Activated CD4-positive, alpha-beta memory T cell treated with anti-CD3 and anti-CD28 coated beads for 36 hours (primary cell): ENCODE data around the gene LMNTD1. TPM values are rescaled to one million over a fixed set of nuclear protein-coding genes. Genes with fewer than 3 reads are reported as not detected.

Source experiments
- CTCF ChIA-PET: fragments of 350-600 bp; sonication (Branson Sonifier 250); formaldehyde crosslinking; loops from one replicate; lab custom pipeline; 2021; ENCODE audit warnings: antibody characterized with exemption, inconsistent platforms; lab: Charles Lee
- POLR2A ChIA-PET: fragments of 350-600 bp; sonication (Branson Sonifier 250); formaldehyde crosslinking; loops from one replicate; lab custom pipeline; 2021; ENCODE audit warnings: antibody characterized with exemption; lab: Charles Lee
- DNase-seq: peaks from one replicate; pipeline ENCODE4 v3.0.0-alpha.2; 2020
- H3K27ac Mint-ChIP-seq: one replicate; pipeline ENCODE4 v1.8.0; 2021; ENCODE audit warnings: mixed read lengths
- H3K27me3 Mint-ChIP-seq: one replicate; pipeline ENCODE4 v1.8.0; 2021; ENCODE audit warnings: mixed read lengths
- H3K36me3 Mint-ChIP-seq: one replicate; pipeline ENCODE4 v1.8.0; 2021; ENCODE audit warnings: mixed read lengths
- H3K4me1 Mint-ChIP-seq: one replicate; pipeline ENCODE4 v1.8.0; 2021; ENCODE audit warnings: low read depth, mixed read lengths
- H3K4me3 Mint-ChIP-seq: one replicate; pipeline ENCODE4 v1.8.0; 2021; ENCODE audit warnings: mild to moderate bottlenecking, mixed read lengths
- H3K9me3 Mint-ChIP-seq: one replicate; pipeline ENCODE4 v1.8.0; 2021; ENCODE audit warnings: mixed read lengths
- intact Hi-C: fragments of 100-400 bp; cut with micrococcal nuclease; formaldehyde crosslinking; loops from one replicate; pipeline ENCODE4 v1.15.1; 2023
- total RNA-seq, 2 experiments: library from RNA; stranded (reverse); gene quantifications; one replicate each; pipeline ENCODE4 v1.2.3, GENCODE V29; 2021

LMNTD1 gene
- total RNA-seq, 2 experiments from 2014 or later = not detected

GRCh38 chr12:25581067-25581466 is 28.0 kb upstream of the LMNTD1 start:
- Mint-ChIP-seq H3K36me3 (no peaks in the 10 kb centered on the region), H3K4me3 (no peak overlapping the region), H3K4me1 (no peaks in the 10 kb centered on the region), H3K9me3 (peaks cover 2% of the 10 kb centered on the region), H3K27me3 (no peaks in the 10 kb centered on the region), H3K27ac (no peak overlapping the region)
- ChIA-PET CTCF (no interaction called here), POLR2A (no interaction called here)
- intact Hi-C loops = no loop called here
- no peak for DNase-seq

DNA sequence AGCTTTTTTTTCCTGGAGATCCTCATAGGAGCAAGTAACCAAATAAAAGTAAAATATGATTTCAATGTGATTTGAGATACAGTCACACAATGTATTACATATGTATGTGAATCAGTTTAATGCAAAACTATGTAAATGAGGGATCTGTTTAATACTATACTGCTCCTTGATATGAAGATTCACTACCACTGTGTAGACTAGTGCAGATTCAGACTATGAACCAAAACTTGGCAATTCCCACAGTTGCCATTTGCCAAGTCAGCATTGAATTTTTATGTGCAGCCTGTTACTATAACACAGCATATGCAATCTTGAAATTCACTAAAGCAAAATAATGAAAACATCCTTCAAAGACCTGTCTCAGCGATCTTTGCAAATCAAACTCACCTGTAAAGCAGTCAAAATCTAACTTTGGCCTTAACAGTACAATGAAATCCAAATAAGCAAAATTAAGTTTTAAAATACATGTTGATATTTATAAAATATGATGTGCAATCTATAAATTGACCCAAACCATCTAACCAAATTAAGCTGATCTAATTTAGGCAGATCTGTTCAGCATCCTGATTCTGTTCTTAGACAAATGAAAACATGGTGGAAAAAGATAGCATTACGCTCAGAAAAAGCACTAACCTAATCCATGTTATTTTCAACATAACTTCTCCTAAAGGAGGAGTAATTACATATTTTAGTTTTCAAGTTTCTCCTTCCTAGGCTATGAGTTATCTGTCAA is 25.5 kb upstream of the LMNTD1 start:
- H3K9me3 Mint-ChIP-seq = peaks cover 2% of the 10 kb centered on the region
- H3K4me1 Mint-ChIP-seq = no peaks in the 10 kb centered on the region

DNA sequence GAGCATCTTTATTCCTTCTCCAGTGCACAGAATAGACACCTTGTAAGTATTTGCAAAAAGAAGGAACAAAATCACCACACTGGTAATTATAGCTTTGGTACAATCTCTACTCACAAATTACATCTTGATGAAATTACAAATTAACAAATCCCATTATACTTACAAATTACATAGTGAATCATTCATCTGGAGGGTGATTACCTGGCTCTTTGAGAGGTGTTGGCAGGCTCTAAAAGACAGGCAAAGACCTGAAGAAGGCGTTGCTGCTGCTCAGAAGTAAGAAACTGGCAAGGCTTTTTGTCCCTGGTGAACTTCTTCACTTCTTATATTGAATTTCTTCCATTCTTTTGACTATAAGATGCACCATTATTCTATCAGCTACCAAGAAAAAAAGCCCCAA is 21.7 kb upstream of the LMNTD1 start:
- ChIA-PET POLR2A (no interaction called here), CTCF (interaction anchor here (0.7 kb wide), 1 partner anchor 160 kb away, joined by 3 read pairs; no protein-coding TSS in a partner anchor)
- Mint-ChIP-seq H3K27ac (no peak overlapping the region), H3K27me3 (no peaks in the 10 kb centered on the region), H3K4me3 (no peak overlapping the region), H3K4me1 (no peaks in the 10 kb centered on the region), H3K9me3 (peaks cover 2% of the 10 kb centered on the region), H3K36me3 (no peaks in the 10 kb centered on the region)
- intact Hi-C loops = no loop called here
- no peak for DNase-seq

More for the DNA sequence above, 25.5 kb upstream of the LMNTD1 start:
- Mint-ChIP-seq H3K36me3 (no peaks in the 10 kb centered on the region), H3K4me3 (no peak overlapping the region), H3K27ac (no peak overlapping the region), H3K27me3 (no peaks in the 10 kb centered on the region)
- CTCF ChIA-PET = no interaction called here
- POLR2A ChIA-PET = no interaction called here
- intact Hi-C loops = no loop called here
- DNase-seq = no peak

- H3K9me3 Mint-ChIP-seq = peaks cover 2% of the 10 kb centered on the region
- H3K27me3 Mint-ChIP-seq = no peaks in the 10 kb centered on the region
- no peak for DNase-seq
- no peaks in the 10 kb centered on the region for H3K36me3 Mint-ChIP-seq
- no peak overlapping the region for H3K4me3 Mint-ChIP-seq
- ChIA-PET CTCF (no interaction called here), POLR2A (no interaction called here)
- intact Hi-C loops = no loop called here
- H3K4me1 Mint-ChIP-seq = no peaks in the 10 kb centered on the region
- no peak overlapping the region for H3K27ac Mint-ChIP-seq
These were observed 20.3 kb upstream of the LMNTD1 start for GRCh38 chr12:25573346-25573745.

- no peak overlapping the region for H3K27ac Mint-ChIP-seq
- no peak for DNase-seq
- H3K4me3 Mint-ChIP-seq = no peak overlapping the region
- no peaks in the 10 kb centered on the region for H3K9me3 Mint-ChIP-seq
- CTCF ChIA-PET = no interaction called here
- intact Hi-C loops = no loop called here
- no peaks in the 10 kb centered on the region for H3K27me3 Mint-ChIP-seq
- no peaks in the 10 kb centered on the region for H3K36me3 Mint-ChIP-seq
- POLR2A ChIA-PET = no interaction called here
- no peaks in the 10 kb centered on the region for H3K4me1 Mint-ChIP-seq
These were observed 17.3 kb upstream of the LMNTD1 start for GRCh38 chr12:25570418-25570817.

- Mint-ChIP-seq H3K4me1 (no peaks in the 10 kb centered on the region), H3K36me3 (no peaks in the 10 kb centered on the region), H3K4me3 (no peak overlapping the region), H3K27ac (no peak overlapping the region), H3K9me3 (no peaks in the 10 kb centered on the region), H3K27me3 (no peaks in the 10 kb centered on the region)
- DNase-seq = no peak
- intact Hi-C loops = no loop called here
- ChIA-PET CTCF (no interaction called here), POLR2A (no interaction called here)
These were observed 13.3 kb upstream of the LMNTD1 start for GRCh38 chr12:25566202-25566949.

- no peak overlapping the region for H3K27ac Mint-ChIP-seq
- H3K36me3 Mint-ChIP-seq = no peaks in the 10 kb centered on the region
- peaks cover 2% of the 10 kb centered on the region for H3K9me3 Mint-ChIP-seq
- H3K4me1 Mint-ChIP-seq = no peaks in the 10 kb centered on the region
- intact Hi-C loops = loop anchor here (10.0 kb wide), 1 partner anchor 124 kb away; no protein-coding TSS in a partner anchor
- H3K4me3 Mint-ChIP-seq = no peak overlapping the region
- H3K27me3 Mint-ChIP-seq = no peaks in the 10 kb centered on the region
- ChIA-PET CTCF (no interaction called here), POLR2A (no interaction called here)
- DNase-seq = no peak
These were observed 5.5 kb upstream of the LMNTD1 start for GRCh38 chr12:25558586-25558985.

- H3K9me3 Mint-ChIP-seq = peaks cover 2% of the 10 kb centered on the region
- intact Hi-C loops = loop anchor here (10.0 kb wide), 1 partner anchor 123 kb away; no protein-coding TSS in a partner anchor
- ChIA-PET POLR2A (no interaction called here), CTCF (interaction anchor here (1.0 kb wide), 1 partner anchor 169 kb away, joined by 3 read pairs; no protein-coding TSS in a partner anchor)
- DNase-seq = no peak
- H3K36me3 Mint-ChIP-seq = no peaks in the 10 kb centered on the region
- H3K27ac Mint-ChIP-seq = no peak overlapping the region
- no peaks in the 10 kb centered on the region for H3K27me3 Mint-ChIP-seq
- no peak overlapping the region for H3K4me3 Mint-ChIP-seq
- H3K4me1 Mint-ChIP-seq = no peaks in the 10 kb centered on the region
These were observed 4.8 kb upstream of the LMNTD1 start for GRCh38 chr12:25557830-25558436.

- no peak overlapping the region for H3K27ac Mint-ChIP-seq
- POLR2A ChIA-PET = no interaction called here
- intact Hi-C loops = loop anchor here (10.0 kb wide), 1 partner anchor 121 kb away; no protein-coding TSS in a partner anchor
- H3K4me1 Mint-ChIP-seq = no peaks in the 10 kb centered on the region
- H3K27me3 Mint-ChIP-seq = no peaks in the 10 kb centered on the region
- DNase-seq = no peak
- peaks cover 2% of the 10 kb centered on the region for H3K9me3 Mint-ChIP-seq
- CTCF ChIA-PET = interaction anchor here (1.4 kb wide), 1 partner anchor 120 kb away, joined by 4 read pairs; no protein-coding TSS in a partner anchor
- H3K36me3 Mint-ChIP-seq = no peaks in the 10 kb centered on the region
- H3K4me3 Mint-ChIP-seq = no peak overlapping the region
These were observed 3.1 kb upstream of the LMNTD1 start for GRCh38 chr12:25556153-25556552.

- no peak for DNase-seq
- intact Hi-C loops = loop anchor here (10.0 kb wide), 1 partner anchor 118 kb away; no protein-coding TSS in a partner anchor
These were observed 402 bp downstream of the LMNTD1 start for GRCh38 chr12:25552681-25553080.

DNA sequence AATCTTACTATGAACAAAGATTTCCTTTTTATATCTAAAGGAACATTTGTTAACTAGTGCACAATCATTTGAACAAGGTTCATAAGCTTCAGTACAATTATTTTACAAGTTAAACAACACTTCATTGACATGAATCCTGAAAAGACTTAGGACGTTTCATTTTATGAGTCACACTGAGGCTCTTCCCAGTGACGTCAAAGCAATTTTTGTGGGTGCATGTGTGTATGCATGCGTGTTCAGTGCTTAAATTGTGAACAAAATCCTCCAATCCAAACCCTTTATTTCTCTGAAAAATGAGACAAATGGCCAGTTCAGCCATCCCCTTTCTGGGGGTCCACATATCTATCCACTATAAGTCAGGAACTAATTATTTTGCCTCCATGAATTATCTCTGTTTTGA is 2.9 kb downstream of the LMNTD1 start:
- no peaks in the 10 kb centered on the region for H3K9me3 Mint-ChIP-seq
- H3K27ac Mint-ChIP-seq = no peak overlapping the region
- no peak overlapping the region for H3K4me3 Mint-ChIP-seq
- H3K36me3 Mint-ChIP-seq = no peaks in the 10 kb centered on the region
- intact Hi-C loops = loop anchor here (10.0 kb wide), 1 partner anchor 115 kb away; no protein-coding TSS in a partner anchor
- H3K4me1 Mint-ChIP-seq = no peaks in the 10 kb centered on the region
- DNase-seq = no peak
- ChIA-PET CTCF (no interaction called here), POLR2A (no interaction called here)
- peaks cover 2% of the 10 kb centered on the region for H3K27me3 Mint-ChIP-seq

More at GRCh38 chr12:25552681-25553080, 402 bp downstream of the LMNTD1 start:
- Mint-ChIP-seq H3K4me3 (no peak overlapping the region), H3K4me1 (no peaks in the 10 kb centered on the region), H3K36me3 (no peaks in the 10 kb centered on the region), H3K9me3 (no peaks in the 10 kb centered on the region), H3K27ac (no peak overlapping the region), H3K27me3 (peaks cover 2% of the 10 kb centered on the region)
- ChIA-PET POLR2A (no interaction called here), CTCF (no interaction called here)

DNA sequence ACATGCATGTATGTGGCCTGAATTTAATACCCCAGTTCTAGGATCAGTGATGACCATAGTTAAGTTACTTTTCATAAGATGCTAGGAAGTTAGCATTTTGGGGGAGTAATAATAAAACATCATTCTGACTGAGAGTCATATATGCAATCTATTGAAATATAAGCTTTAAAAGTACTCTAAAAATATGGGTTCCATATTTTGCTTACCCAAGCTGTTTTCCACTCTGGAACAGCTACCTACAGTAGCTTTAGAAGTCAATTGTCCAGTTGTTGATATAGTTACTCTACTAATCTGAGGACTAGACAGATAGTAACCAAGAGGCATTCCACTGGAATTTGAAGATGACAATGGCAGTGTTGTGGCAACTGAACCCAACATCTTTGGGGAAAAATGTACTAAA is 4.0 kb downstream of the LMNTD1 start:
- H3K36me3 Mint-ChIP-seq = no peaks in the 10 kb centered on the region
- no peak for DNase-seq
- H3K4me3 Mint-ChIP-seq = no peak overlapping the region
- no peaks in the 10 kb centered on the region for H3K4me1 Mint-ChIP-seq
- H3K27me3 Mint-ChIP-seq = peaks cover 2% of the 10 kb centered on the region
- ChIA-PET POLR2A (no interaction called here), CTCF (no interaction called here)
- H3K9me3 Mint-ChIP-seq = no peaks in the 10 kb centered on the region
- intact Hi-C loops = no loop called here
- no peak overlapping the region for H3K27ac Mint-ChIP-seq
